GM23248 (cell line): ENCODE results near the gene PLAU. TPM values are rescaled to one million over a fixed set of nuclear protein-coding genes. Genes with fewer than 3 reads are reported as not detected.

Experiments used
- DNase-seq: peaks from one replicate; pipeline ENCODE4 v3.0.0-alpha.2; 2015
- H2AFZ ChIP-seq: fragments of 200-600 bp; sonication (generic); 2 replicates; pipeline ENCODE4 v1.6.1; 2016; ENCODE audit warnings: antibody characterized with exemption
- H3F3A ChIP-seq: fragments of 200-600 bp; sonication (generic); 2 replicates; pipeline ENCODE4 v1.6.1; 2016; ENCODE audit warnings: mild to moderate bottlenecking, antibody characterized with exemption, mixed run types; ENCODE audit not compliant: insufficient read depth
- H3K27ac ChIP-seq: fragments of 200-600 bp; sonication (generic); 2 replicates; pipeline ENCODE4 v1.5.1; 2016; ENCODE audit warnings: mild to moderate bottlenecking
- H3K27me3 ChIP-seq: fragments of 200-600 bp; sonication (generic); replicated peaks from 2 replicates; pipeline ENCODE4 v1.6.1; 2016; ENCODE audit warnings: mild to moderate bottlenecking; ENCODE audit not compliant: insufficient read depth
- H3K36me3 ChIP-seq: fragments of 200-600 bp; sonication (generic); 2 replicates; pipeline ENCODE4 v1.6.1; 2016; ENCODE audit warnings: low read depth, mild to moderate bottlenecking
- H3K4me1 ChIP-seq: fragments of 200-600 bp; sonication (generic); 2 replicates; pipeline ENCODE4 v1.6.1; 2016; ENCODE audit warnings: mild to moderate bottlenecking; ENCODE audit not compliant: insufficient read depth
- H3K4me2 ChIP-seq: fragments of 200-600 bp; sonication (generic); one replicate; pipeline ENCODE4 v1.6.1; 2016; ENCODE audit warnings: mild to moderate bottlenecking; ENCODE audit not compliant: unreplicated experiment
- H3K4me3 ChIP-seq: fragments of 200-600 bp; sonication (generic); 2 replicates; pipeline ENCODE4 v1.5.1; 2016; ENCODE audit warnings: mild to moderate bottlenecking
- H3K79me2 ChIP-seq: fragments of 200-600 bp; sonication (generic); 2 replicates; pipeline ENCODE4 v1.6.1; 2016; ENCODE audit warnings: mild to moderate bottlenecking; ENCODE audit not compliant: insufficient read depth
- H3K9ac ChIP-seq: fragments of 200-600 bp; sonication (generic); 2 replicates; pipeline ENCODE4 v1.6.1; 2016; ENCODE audit warnings: mild to moderate bottlenecking
- H3K9me2 ChIP-seq: fragments of 200-600 bp; sonication (generic); 2 replicates; pipeline ENCODE4 v1.6.1; 2016; ENCODE audit warnings: mixed run types, mild to moderate bottlenecking, moderate library complexity; ENCODE audit not compliant: insufficient read depth
- H3K9me3 ChIP-seq: fragments of 200-600 bp; sonication (generic); one replicate; pipeline ENCODE4 v1.6.1; 2017; ENCODE audit warnings: low read depth
- H4K20me1 ChIP-seq: fragments of 200-600 bp; sonication (generic); 2 replicates; pipeline ENCODE4 v1.6.0; 2016; ENCODE audit not compliant: insufficient read depth
- EZH2 ChIP-seq: fragments of 200-600 bp; sonication (generic); IDR thresholded peaks from 2 replicates; pipeline ENCODE4 v1.6.1; 2018; ENCODE audit warnings: antibody characterized with exemption, mild to moderate bottlenecking; ENCODE audit not compliant: insufficient read depth, poor library complexity, severe bottlenecking
- EZH2phosphoT487 ChIP-seq: fragments of 200-600 bp; sonication (generic); IDR thresholded peaks from 2 replicates; pipeline ENCODE4 v1.6.1; 2018; ENCODE audit warnings: antibody characterized with exemption, moderate library complexity, mild to moderate bottlenecking, low read depth; ENCODE audit not compliant: insufficient read depth
- WGBS, 2 experiments: methylation state at CpG; one replicate each; pipeline ENCODE4 v1.1.6; 2015 to 2017; ENCODE audit warnings: low lambda C conversion rate in 2 of 2, low coverage in 1 of 2; ENCODE audit errors: missing lambda C conversion rate in 2 of 2; 5-methylcytosine and 5-hydroxymethylcytosine counted together
- in situ Hi-C: fragments of 300-500 bp; cut with MboI; formaldehyde crosslinking; loops from 2 replicates; pipeline ENCODE4 v1.15.0; 2020
- polyA plus RNA-seq: library from polyadenylated mRNA; unstranded; fragments of >200 nt; fragmentation: Nextera tagmentation; extraction: Ambion mirVana; gene quantifications from 2 replicates; pipeline ENCODE4 v1.2.1, GENCODE V29; 2016
- total RNA-seq: library from RNA; depleted of rRNA; stranded (reverse); fragments of >200 nt; shearing (Covaris generic); gene quantifications from 2 replicates; pipeline ENCODE4 v1.2.3, GENCODE V29; 2014; rRNA removed

The PLAU gene
- total RNA-seq, result 13.3 and 13.8 TPM in 2 replicates
- polyA plus RNA-seq, result 26.0 and 26.1 TPM in 2 replicates

DNA sequence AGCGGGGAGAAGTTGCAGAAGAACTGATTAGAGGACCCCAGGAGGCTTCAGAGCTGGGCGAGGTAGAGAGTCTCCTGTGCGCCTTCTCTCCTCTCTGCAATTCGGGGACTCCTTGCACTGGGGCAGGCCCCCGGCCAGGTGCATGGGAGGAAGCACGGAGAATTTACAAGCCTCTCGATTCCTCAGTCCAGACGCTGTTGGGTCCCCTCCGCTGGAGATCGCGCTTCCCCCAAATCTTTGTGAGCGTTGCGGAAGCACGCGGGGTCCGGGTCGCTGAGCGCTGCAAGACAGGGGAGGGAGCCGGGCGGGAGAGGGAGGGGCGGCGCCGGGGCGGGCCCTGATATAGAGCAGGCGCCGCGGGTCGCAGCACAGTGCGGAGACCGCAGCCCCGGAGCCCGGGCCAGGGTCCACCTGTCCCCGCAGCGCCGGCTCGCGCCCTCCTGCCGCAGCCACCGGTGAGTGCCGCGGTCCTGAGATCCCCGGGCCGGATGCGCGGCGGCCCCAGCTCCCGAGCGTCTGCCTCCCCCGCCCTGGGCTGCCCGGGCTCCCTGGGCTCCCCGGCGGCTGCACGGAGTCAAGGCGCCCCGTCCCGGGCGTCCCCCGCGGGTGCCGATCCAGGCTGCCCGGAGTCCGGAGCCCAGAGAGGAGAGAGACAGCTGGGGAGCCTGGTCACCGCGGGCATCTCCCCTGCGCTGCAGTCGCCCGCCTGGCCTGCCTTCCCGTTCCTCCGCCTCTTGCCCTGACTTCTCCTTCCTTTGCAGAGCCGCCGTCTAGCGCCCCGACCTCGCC is at the start of gene PLAU:
Gene PLAU, plus strand, starts transcription at position 369 of the 789 bp plus-strand sequence. CDS start 424 bp downstream, outside the sequence.
- Histone ChIP-seq H3K9me2 (no peaks in the 10 kb centered on the region), H3K36me3 (no peaks in the 10 kb centered on the region), H3K79me2 (no peaks in the 10 kb centered on the region), H3K27ac (no peak within 1 kb of the TSS), H3K9ac (peak within 1 kb of the TSS; percentile 56), H3K4me2 (peak within 1 kb of the TSS; percentile 72), H3K4me1 (peaks cover 44% of the 10 kb centered on the region), H3K27me3 (no peaks in the 10 kb centered on the region), H2AFZ (peak within 1 kb of the TSS; percentile 76), H3F3A (peaks cover 39% of the 10 kb centered on the region), H3K4me3 (peak within 1 kb of the TSS; percentile 72), H4K20me1 (no peaks in the 10 kb centered on the region), H3K9me3 (no peaks in the 10 kb centered on the region)
- DNase-seq, result peak; percentile 65
- TF ChIP-seq EZH2, result no peak
- TF ChIP-seq EZH2phosphoT487, result no peak
- in situ Hi-C loops, result no loop called here
- WGBS, 2 experiments, result 3% methylated on average over 29 to 71 of the region's 74 CpGs

- in situ Hi-C loops, result no loop called here
- 82 to 85% methylated on average over 8 of the region's 8 CpGs for WGBS, 2 experiments
- H3F3A ChIP-seq, result no peaks in the 10 kb centered on the region
- H3K4me1 ChIP-seq, result no peaks in the 10 kb centered on the region
- no peak overlapping the region for H3K9ac ChIP-seq
- H4K20me1 ChIP-seq, result no peaks in the 10 kb centered on the region
- no peaks in the 10 kb centered on the region for H3K27me3 ChIP-seq
- H3K36me3 ChIP-seq, result no peaks in the 10 kb centered on the region; the same call in 1 of the 2 replicates
- no peak for DNase-seq
- no peak overlapping the region for H2AFZ ChIP-seq
- TF ChIP-seq EZH2 (no peak), EZH2phosphoT487 (no peak)
- no peaks in the 10 kb centered on the region for H3K9me2 ChIP-seq
- no peak overlapping the region for H3K27ac ChIP-seq
- H3K79me2 ChIP-seq, result peaks cover 14% of the 10 kb centered on the region; the same call in 1 of the 2 replicates
- no peaks in the 10 kb centered on the region for H3K9me3 ChIP-seq
- no peak overlapping the region for H3K4me3 ChIP-seq
- H3K4me2 ChIP-seq, result no peak overlapping the region
Observed at GRCh38 chr10:73862011-73862410, 48.9 kb upstream of the PLAU start.

DNA sequence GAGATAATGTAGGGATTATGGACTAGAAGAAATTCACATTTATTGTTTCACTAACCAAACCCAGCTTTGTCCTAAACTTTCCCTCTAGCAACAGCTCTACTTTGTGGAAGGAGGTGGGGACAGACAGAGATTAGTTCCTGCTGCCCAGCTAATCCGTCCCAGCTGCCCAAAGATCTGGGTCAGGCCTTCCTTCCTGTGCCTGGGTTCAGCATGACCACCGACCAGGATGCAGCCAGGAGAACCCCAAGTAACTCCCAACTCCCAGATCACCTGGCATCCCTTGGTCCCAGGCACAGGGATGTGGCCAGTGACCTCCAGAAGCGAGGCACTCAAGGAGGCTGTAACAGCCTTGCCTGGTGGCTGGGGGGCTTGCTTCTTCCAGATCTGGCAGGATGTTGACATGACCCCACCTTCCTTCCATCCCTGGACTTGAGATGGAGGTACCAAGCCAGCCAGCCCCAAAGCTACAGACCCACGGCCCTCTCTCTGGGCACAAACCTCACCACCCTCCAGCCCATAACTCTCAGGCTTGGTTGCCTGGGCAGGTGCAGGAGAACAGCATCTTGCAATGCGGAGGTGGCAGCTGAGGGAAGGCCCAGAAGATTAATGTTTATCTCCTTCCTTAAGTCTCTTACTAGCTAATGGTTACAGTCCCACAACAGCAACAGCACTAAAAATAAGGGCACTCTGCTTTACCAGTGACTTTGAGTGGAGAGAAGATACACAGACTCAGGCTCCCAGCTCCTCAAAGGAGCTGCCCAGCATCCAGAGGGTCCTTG is 47.7 kb upstream of the PLAU start:
- 54 to 60% methylated on average over 5 of the region's 5 CpGs for WGBS, 2 experiments
- no peaks in the 10 kb centered on the region for H3F3A ChIP-seq
- TF ChIP-seq EZH2phosphoT487, result no peak
- no peaks in the 10 kb centered on the region for H3K4me1 ChIP-seq
- in situ Hi-C loops, result no loop called here
- no peak overlapping the region for H3K4me2 ChIP-seq
- H3K9ac ChIP-seq, result no peak overlapping the region
- peaks cover 11% of the 10 kb centered on the region; the same call in 1 of the 2 replicates for H3K79me2 ChIP-seq
- no peak overlapping the region for H3K4me3 ChIP-seq
- no peaks in the 10 kb centered on the region for H3K27me3 ChIP-seq
- H3K9me2 ChIP-seq, result no peaks in the 10 kb centered on the region
- no peaks in the 10 kb centered on the region; the same call in 1 of the 2 replicates for H3K36me3 ChIP-seq
- no peaks in the 10 kb centered on the region for H4K20me1 ChIP-seq
- H3K9me3 ChIP-seq, result no peaks in the 10 kb centered on the region
- no peak overlapping the region for H3K27ac ChIP-seq
- no peak overlapping the region for H2AFZ ChIP-seq
- no peak for DNase-seq

DNA sequence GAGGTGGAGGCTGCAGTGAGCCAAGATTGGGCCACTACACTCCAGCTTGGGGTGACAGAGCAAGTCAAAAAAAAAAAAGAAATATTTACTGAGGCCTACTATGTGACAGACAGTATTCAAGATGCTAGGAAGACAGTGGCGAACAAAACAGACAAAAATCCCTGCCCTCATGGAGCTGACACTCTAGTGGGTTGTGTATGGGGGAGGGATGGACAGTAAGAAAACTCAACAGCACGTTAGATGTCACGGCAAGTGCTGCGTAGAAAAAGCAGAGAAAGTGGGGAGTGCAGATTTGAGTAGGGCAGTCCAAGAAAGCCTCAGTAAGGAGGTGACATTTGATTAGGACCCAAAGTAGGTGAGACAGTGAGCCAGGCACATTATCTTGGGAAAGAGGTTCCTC is 46.7 kb upstream of the PLAU start:
- in situ Hi-C loops, result no loop called here
- Histone ChIP-seq H3K4me1 (no peaks in the 10 kb centered on the region), H3K27ac (no peak overlapping the region), H3K4me3 (no peak overlapping the region), H3K9me2 (no peaks in the 10 kb centered on the region), H3K79me2 (peaks cover 13% of the 10 kb centered on the region; the same call in 1 of the 2 replicates), H3K9me3 (no peaks in the 10 kb centered on the region), H3F3A (no peaks in the 10 kb centered on the region), H4K20me1 (no peaks in the 10 kb centered on the region), H3K27me3 (no peaks in the 10 kb centered on the region), H3K9ac (no peak overlapping the region), H3K36me3 (no peaks in the 10 kb centered on the region; the same call in 1 of the 2 replicates), H2AFZ (no peak overlapping the region), H3K4me2 (no peak overlapping the region)
- TF ChIP-seq EZH2phosphoT487, result no peak
- no peak for TF ChIP-seq EZH2
- DNase-seq, result no peak
- 89 to 96% methylated on average over 4 of the region's 4 CpGs for WGBS, 2 experiments
